ENCODE data around the gene SLIT3.

- TF ChIP-seq POU2F2 (IDR thresholded peaks at IDR 0.05; ENCODE audit: low read depth, low read length) (no peak), POLR2AphosphoS5 (IDR thresholded peaks at IDR 0.05; ENCODE audit: low read depth, low read length) (no peak), POLR2A (IDR thresholded peaks at IDR 0.05; ENCODE audit: low read depth, low read length) (no peak), TAF1 (IDR thresholded peaks at IDR 0.05; ENCODE audit: low read depth, low read length) (no peak)
Observed at GRCh38 chr5:169095976-169096375, 205.0 kb downstream of the SLIT3 start.

Measured in GM12891 (cell line).